Gastroesophageal sphincter (tissue), 4 donors: ENCODE results near the gene CYP27A1. TPM values are rescaled to one million over a fixed set of nuclear protein-coding genes. Genes with fewer than 3 reads are reported as not detected.
"Not testable (repeated sequence)": the region's sequence is repeated elsewhere in the genome, so short reads cannot be mapped to it uniquely, and the experiment has no call there.

Experiments used
- ATAC-seq: fragments of 150-250 bp; one replicate; pipeline ENCODE4 v1.9.1; 2016; ENCODE audit warnings: mild to moderate bottlenecking, moderate library complexity
- H3K27ac ChIP-seq, 4 donors: fragments of 200-600 bp; sonication (generic) in 3 of 4; 1 replicate in 3 of 4; 2 replicates in 1 of 4; pipeline ENCODE4 v1.5.1; 2016 to 2019
- H3K27me3 ChIP-seq: fragments of 200-600 bp; sonication (generic); one replicate; pipeline ENCODE4 v1.5.1; 2019
- H3K36me3 ChIP-seq, 2 donors: fragments of 200-600 bp; sonication (generic); one replicate each; pipeline ENCODE4 v1.5.1; 2019; ENCODE audit warnings: control low read depth in 1 of 2
- H3K4me1 ChIP-seq, 3 donors: fragments of 200-600 bp; sonication (generic); 1 replicate in 2 of 3; 2 replicates in 1 of 3; pipeline ENCODE4 v1.5.1; 2016 to 2019; ENCODE audit warnings: control low read depth in 2 of 3
- H3K4me3 ChIP-seq, 2 donors: fragments of 200-600 bp; sonication (generic); one replicate each; pipeline ENCODE4 v1.5.1; 2019; ENCODE audit warnings: mild to moderate bottlenecking in 1 of 2, moderate library complexity in 1 of 2
- H3K9me3 ChIP-seq, 3 donors: fragments of 200-600 bp; sonication (generic); one replicate each; pipeline ENCODE4 v1.5.1; 2017 to 2019; ENCODE audit warnings: control low read depth in 2 of 3
- CTCF ChIP-seq, 4 experiments: fragments of 200-600 bp in 2 of 4; fragments of 450-650 bp in 2 of 4; sonication (generic) in 1 of 4; IDR thresholded peaks; one replicate each; pipeline ENCODE4 v1.5.1; 2017 to 2019; ENCODE audit warnings: antibody characterized with exemption in 4 of 4, mild to moderate bottlenecking in 2 of 4, moderate library complexity in 2 of 4
- EP300 ChIP-seq: sonication (generic); formaldehyde crosslinking; IDR thresholded peaks from one replicate; pipeline ENCODE4 v1.6.1; 2017; ENCODE audit warnings: antibody characterized with exemption, mild to moderate bottlenecking
- POLR2A ChIP-seq, 2 donors: fragments of 450-650 bp; IDR thresholded peaks; one replicate each; pipeline ENCODE4 v1.6.1; 2017; ENCODE audit warnings: antibody characterized with exemption in 2 of 2, mild to moderate bottlenecking in 2 of 2, moderate library complexity in 1 of 2
- POLR2AphosphoS5 ChIP-seq: sonication (generic); formaldehyde crosslinking; IDR thresholded peaks from one replicate; pipeline ENCODE4 v1.6.1; 2017; ENCODE audit warnings: antibody characterized with exemption
- WGBS, 2 donors: methylation state at CpG; one replicate each; pipeline ENCODE4 v1.1.5; 2018; ENCODE audit warnings: low coverage in 1 of 2; 5-methylcytosine and 5-hydroxymethylcytosine counted together
- total RNA-seq, 4 donors: library from RNA; depleted of rRNA; stranded (reverse); fragments of >200 nt; gene quantifications; one replicate each; pipeline ENCODE4 v1.1.0, GENCODE V29; 2016

Gene CYP27A1
- total RNA-seq, 4 donors from 2014 or later = 20.9 to 29.0 (median 23.5) TPM

- TF ChIP-seq EP300 (no peak), POLR2A (IDR thresholded peaks at IDR 0.05) (no peak), POLR2AphosphoS5 (no peak), CTCF (IDR thresholded peaks at IDR 0.05) (no peak)
- WGBS, 2 donors = 64 to 83% methylated on average over 1 to 2 of the region's 2 CpGs
These were observed 20.2 kb upstream of the CYP27A1 start for GRCh38 chr2:218761795-218762194.

GRCh38 chr2:218772759-218773158 lies 9.2 kb upstream of the CYP27A1 start:
- not testable (repeated sequence) for H3K4me3 ChIP-seq, H3K9me3 ChIP-seq, H3K27me3 ChIP-seq, H3K36me3 ChIP-seq, H3K4me1 ChIP-seq, ATAC-seq, H3K27ac ChIP-seq
- WGBS, 2 donors = 100% methylated on average over 1 of the region's 5 CpGs; no CpG with 5 or more reads in 1 of the 2 donors

More at GRCh38 chr2:218761795-218762194, 20.2 kb upstream of the CYP27A1 start:
- H3K4me3 ChIP-seq = no peak overlapping the region
- no peak overlapping the region for H3K27ac ChIP-seq
- no peaks in the 10 kb centered on the region for H3K36me3 ChIP-seq
- ATAC-seq = no peak
- no peaks in the 10 kb centered on the region for H3K9me3 ChIP-seq
- H3K4me1 ChIP-seq = peaks cover 0 to 7% (median 0%) of the 10 kb centered on the region in 3 donors
- no peaks in the 10 kb centered on the region for H3K27me3 ChIP-seq

- ATAC-seq = no peak
- Histone ChIP-seq H3K27me3 (no peaks in the 10 kb centered on the region), H3K4me3 (no peak overlapping the region), H3K36me3 (no peaks in the 10 kb centered on the region), H3K27ac (no peak overlapping the region), H3K4me1 (no peaks in the 10 kb centered on the region), H3K9me3 (no peaks in the 10 kb centered on the region)
- WGBS, 2 donors = 89 to 100% methylated on average over 1 to 2 of the region's 2 CpGs
- no peak for TF ChIP-seq EP300
- no peak for TF ChIP-seq POLR2A (IDR thresholded peaks at IDR 0.05)
- TF ChIP-seq POLR2AphosphoS5 = no peak
- TF ChIP-seq CTCF (IDR thresholded peaks at IDR 0.05) = no peak
These were observed 8.1 kb upstream of the CYP27A1 start for GRCh38 chr2:218773881-218774280.

- Histone ChIP-seq H3K4me1 (peaks cover 0 to 10% (median 2%) of the 10 kb centered on the region in 3 donors), H3K27ac (no peak overlapping the region), H3K9me3 (no peaks in the 10 kb centered on the region), H3K27me3 (no peaks in the 10 kb centered on the region), H3K36me3 (no peaks in the 10 kb centered on the region), H3K4me3 (no peak overlapping the region)
- 92 to 100% methylated on average over 1 of the region's 1 CpG for WGBS, 2 donors
- TF ChIP-seq EP300 (no peak), POLR2AphosphoS5 (no peak), CTCF (IDR thresholded peaks at IDR 0.05) (no peak), POLR2A (IDR thresholded peaks at IDR 0.05) (no peak)
- no peak for ATAC-seq
These were observed 5.5 kb upstream of the CYP27A1 start for GRCh38 chr2:218776488-218776887.

- no peak overlapping the region for H3K4me3 ChIP-seq
- no peak overlapping the region for H3K27ac ChIP-seq
- ATAC-seq = no peak
- no peaks in the 10 kb centered on the region for H3K36me3 ChIP-seq
- H3K4me1 ChIP-seq = peaks cover 0 to 20% (median 2%) of the 10 kb centered on the region in 3 donors
- 95 to 97% methylated on average over 7 to 8 of the region's 9 CpGs for WGBS, 2 donors
- H3K27me3 ChIP-seq = peaks cover 7% of the 10 kb centered on the region
- no peaks in the 10 kb centered on the region for H3K9me3 ChIP-seq
- TF ChIP-seq POLR2AphosphoS5 = no peak
- TF ChIP-seq CTCF (IDR thresholded peaks at IDR 0.05) = no peak
- no peak for TF ChIP-seq EP300
- TF ChIP-seq POLR2A (IDR thresholded peaks at IDR 0.05) = no peak
These were observed 4.5 kb upstream of the CYP27A1 start for GRCh38 chr2:218777276-218777990.
